ENCODE results near the gene PIM2. TPM values are rescaled to one million over a fixed set of nuclear protein-coding genes. Genes with fewer than 3 reads are reported as not detected.

Gene PIM2
- total RNA-seq, 1 donor from 2014 or later = 6.8 TPM

DNA sequence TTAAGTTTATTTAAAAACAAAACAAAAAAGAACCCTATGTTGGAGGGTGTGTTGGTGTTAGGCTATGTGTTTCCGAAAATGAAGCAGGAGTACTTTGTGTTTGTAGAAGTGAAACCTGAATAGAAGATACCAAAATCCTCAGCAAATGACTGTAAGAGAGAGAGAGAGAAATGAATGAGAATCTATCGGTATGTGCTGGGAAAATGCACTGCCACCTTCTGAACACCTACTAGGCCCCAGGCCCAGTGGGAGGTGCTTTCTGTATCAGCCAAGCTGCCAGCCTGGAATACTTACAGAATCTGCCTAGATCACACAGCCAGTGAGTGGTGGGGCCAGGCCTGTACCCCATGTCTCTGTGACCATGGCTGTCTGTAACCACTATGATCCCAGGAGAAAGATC is 14.9 kb upstream of the PIM2 start:
- no peak for FAIRE-seq
- DNase-seq (ENCODE audit: low read depth) = no peak
- Histone ChIP-seq H3K27me3 (ENCODE audit: control insufficient read depth, insufficient read depth, low read length) (no peaks in the 10 kb centered on the region), H3K4me3 (ENCODE audit: low read depth, low read length) (no peak overlapping the region), H3K36me3 (ENCODE audit: control insufficient read depth, insufficient read depth, low read length) (peaks cover 3% of the 10 kb centered on the region)
- TF ChIP-seq CTCF (IDR thresholded peaks at IDR 0.05; ENCODE audit: insufficient read depth, low read length, severe bottlenecking) = no peak

GRCh38 chrX:48927736-48928382 is 9.0 kb upstream of the PIM2 start:
- DNase-seq (ENCODE audit: low read depth) (no peak), FAIRE-seq (no peak)
- TF ChIP-seq CTCF (IDR thresholded peaks at IDR 0.05; ENCODE audit: insufficient read depth, low read length, severe bottlenecking) = no peak
- no peaks in the 10 kb centered on the region for H3K27me3 ChIP-seq (ENCODE audit: control insufficient read depth, insufficient read depth, low read length)
- no peak overlapping the region for H3K4me3 ChIP-seq (ENCODE audit: low read depth, low read length)
- H3K36me3 ChIP-seq (ENCODE audit: control insufficient read depth, insufficient read depth, low read length) = peaks cover 9% of the 10 kb centered on the region

DNA sequence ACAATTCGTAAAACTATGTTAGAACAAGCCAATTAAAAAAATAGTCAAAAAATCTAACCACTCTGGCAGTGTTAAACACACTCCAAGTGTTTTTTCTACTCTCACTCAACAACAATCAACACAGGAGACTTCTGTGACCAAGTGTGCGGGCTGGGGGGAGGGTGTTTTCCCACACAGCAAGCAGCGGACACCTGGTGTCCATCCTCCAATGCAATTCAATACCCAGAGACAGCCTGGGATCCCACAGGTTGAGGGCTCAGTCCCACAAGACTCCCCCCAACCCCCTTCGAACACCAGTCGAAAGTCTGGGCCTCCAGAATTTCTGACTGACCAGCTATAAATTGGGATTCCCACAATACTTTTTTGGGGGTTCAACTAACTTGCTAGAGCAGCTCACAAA is 8.3 kb upstream of the PIM2 start:
- Histone ChIP-seq H3K36me3 (ENCODE audit: control insufficient read depth, insufficient read depth, low read length) (peaks cover 9% of the 10 kb centered on the region), H3K27me3 (ENCODE audit: control insufficient read depth, insufficient read depth, low read length) (no peaks in the 10 kb centered on the region), H3K4me3 (ENCODE audit: low read depth, low read length) (no peak overlapping the region)
- no peak for DNase-seq (ENCODE audit: low read depth)
- no peak for FAIRE-seq
- TF ChIP-seq CTCF (IDR thresholded peaks at IDR 0.05; ENCODE audit: insufficient read depth, low read length, severe bottlenecking) = no peak

- no peak for TF ChIP-seq CTCF (IDR thresholded peaks at IDR 0.05; ENCODE audit: insufficient read depth, low read length, severe bottlenecking)
- FAIRE-seq (no peak), DNase-seq (ENCODE audit: low read depth) (no peak)
- Histone ChIP-seq H3K36me3 (ENCODE audit: control insufficient read depth, insufficient read depth, low read length) (peaks cover 9% of the 10 kb centered on the region), H3K27me3 (ENCODE audit: control insufficient read depth, insufficient read depth, low read length) (no peaks in the 10 kb centered on the region), H3K4me3 (ENCODE audit: low read depth, low read length) (no peak overlapping the region)
Observed at GRCh38 chrX:48924270-48924669, 5.4 kb upstream of the PIM2 start.

- DNase-seq (ENCODE audit: low read depth) (no peak), FAIRE-seq (no peak)
- peaks cover 9% of the 10 kb centered on the region for H3K36me3 ChIP-seq (ENCODE audit: control insufficient read depth, insufficient read depth, low read length)
- no peaks in the 10 kb centered on the region for H3K27me3 ChIP-seq (ENCODE audit: control insufficient read depth, insufficient read depth, low read length)
- H3K4me3 ChIP-seq (ENCODE audit: low read depth, low read length) = no peak overlapping the region
- TF ChIP-seq CTCF (IDR thresholded peaks at IDR 0.05; ENCODE audit: insufficient read depth, low read length, severe bottlenecking) = no peak
Observed at GRCh38 chrX:48923771-48924170, 4.9 kb upstream of the PIM2 start.

GRCh38 chrX:48920718-48921104 is 1.9 kb upstream of the PIM2 start:
- Histone ChIP-seq H3K27me3 (ENCODE audit: control insufficient read depth, insufficient read depth, low read length) (no peaks in the 10 kb centered on the region), H3K36me3 (ENCODE audit: control insufficient read depth, insufficient read depth, low read length) (peaks cover 6% of the 10 kb centered on the region), H3K4me3 (ENCODE audit: low read depth, low read length) (no peak overlapping the region)
- TF ChIP-seq CTCF (IDR thresholded peaks at IDR 0.05; ENCODE audit: insufficient read depth, low read length, severe bottlenecking) = no peak
- FAIRE-seq = no peak
- DNase-seq (ENCODE audit: low read depth) = no peak
